Breast epithelium (tissue), 3 donors: Measurements from ENCODE around the gene LRRC70.

Experiments used
- CTCF ChIP-seq, 3 donors: fragments of 450-650 bp; IDR thresholded peaks; one replicate each; pipeline ENCODE4 v1.5.1; 2016 to 2017; ENCODE audit warnings: antibody characterized with exemption in 3 of 3, mild to moderate bottlenecking in 3 of 3, moderate library complexity in 3 of 3
- POLR2A ChIP-seq: fragments of 450-650 bp; IDR thresholded peaks from one replicate; pipeline ENCODE4 v1.6.1; 2016; ENCODE audit warnings: antibody characterized with exemption, mild to moderate bottlenecking, moderate library complexity

GRCh38 chr5:62605638-62606037 lies 27.0 kb downstream of the LRRC70 start:
- TF ChIP-seq POLR2A: no peak
- no peak for TF ChIP-seq CTCF (IDR thresholded peaks at IDR 0.05)
